ENCODE results near the gene FGGY. TPM values are rescaled to one million over a fixed set of nuclear protein-coding genes. Genes with fewer than 3 reads are reported as not detected.

FGGY gene
- total RNA-seq, 1 donor from 2014 or later = 34.4 TPM

DNA sequence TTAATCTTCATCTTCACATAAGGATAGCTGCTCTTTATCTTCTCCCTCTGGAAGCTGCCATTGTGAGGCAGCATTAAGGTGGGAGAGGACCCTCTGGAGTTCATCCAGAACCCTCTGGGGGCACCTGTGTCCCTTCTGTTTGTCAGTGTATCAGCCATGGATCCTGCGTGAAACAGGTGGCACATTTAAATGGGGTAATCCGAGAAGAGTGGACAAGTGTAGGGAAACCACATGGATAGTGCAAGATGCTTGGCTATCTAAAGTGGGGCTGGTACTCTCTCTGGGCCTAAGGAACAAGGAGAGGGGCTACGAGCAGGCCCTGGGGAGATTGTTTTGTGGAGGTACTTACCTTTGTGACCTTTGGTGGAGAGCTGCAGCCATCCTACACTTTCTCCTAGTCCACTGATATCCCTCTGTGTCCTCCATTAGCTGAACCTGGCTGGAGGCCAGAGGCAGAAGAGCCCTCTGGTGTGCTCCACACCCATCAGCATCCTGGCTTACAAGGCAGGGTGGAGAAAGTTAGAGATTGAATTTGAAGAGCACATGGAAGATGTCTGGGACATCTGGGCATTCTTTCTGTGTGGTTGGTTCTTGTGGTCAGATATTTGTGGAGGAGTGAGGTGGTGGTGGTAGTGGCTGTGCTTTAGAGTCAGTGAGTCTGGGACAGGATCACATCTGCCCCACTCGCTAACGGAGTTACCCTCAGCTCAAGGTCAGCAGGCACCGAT, 117.7 kb downstream of the FGGY start:
- no peak for DNase-seq (ENCODE audit: low spot score)

GRCh38 chr1:59415286-59415850, 118.5 kb downstream of the FGGY start:
- no peak for DNase-seq (ENCODE audit: low spot score)

DNA sequence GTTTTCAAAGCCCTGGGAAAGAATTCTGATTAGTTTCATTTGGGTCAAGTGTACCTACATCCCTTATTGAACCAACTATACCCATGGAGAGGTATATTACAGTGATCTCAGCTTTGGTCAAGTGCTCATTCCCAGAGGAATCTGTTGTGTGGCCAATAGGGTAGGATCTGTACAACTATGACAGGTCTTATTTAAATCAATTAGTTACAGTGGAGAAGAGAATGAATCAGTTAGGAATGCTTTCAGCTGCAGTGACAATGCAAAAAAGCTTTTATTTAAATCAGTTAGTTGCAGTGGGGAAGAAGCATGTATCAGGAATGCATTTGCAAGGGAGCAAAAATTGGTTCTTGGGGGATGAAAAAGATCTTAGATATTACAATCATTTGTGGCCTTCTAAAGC, 119.0 kb downstream of the FGGY start:
- DNase-seq (ENCODE audit: low spot score) = no peak

DNA sequence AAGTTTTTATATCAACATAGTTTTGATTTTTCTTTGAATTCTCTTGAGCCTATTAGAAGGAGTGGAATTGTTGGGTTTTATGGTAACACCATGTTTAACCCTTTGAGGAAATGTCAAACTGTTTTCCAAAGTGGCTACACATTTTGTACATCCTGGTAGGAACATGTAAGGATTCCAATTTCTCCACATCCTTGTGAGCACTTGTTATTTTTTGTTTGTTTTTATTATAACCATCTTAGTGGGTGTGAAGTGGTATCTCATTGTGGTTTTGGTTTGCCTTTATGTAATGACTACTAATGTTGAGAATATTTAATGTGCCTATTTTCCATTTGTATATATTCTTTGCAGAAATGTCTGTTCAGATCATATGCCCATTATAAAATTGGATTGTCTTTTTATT, 120.5 kb downstream of the FGGY start:
- no peak for DNase-seq (ENCODE audit: low spot score)

- no peak for DNase-seq (ENCODE audit: low spot score)
These were observed 121.7 kb downstream of the FGGY start for GRCh38 chr1:59418363-59419144.

DNA sequence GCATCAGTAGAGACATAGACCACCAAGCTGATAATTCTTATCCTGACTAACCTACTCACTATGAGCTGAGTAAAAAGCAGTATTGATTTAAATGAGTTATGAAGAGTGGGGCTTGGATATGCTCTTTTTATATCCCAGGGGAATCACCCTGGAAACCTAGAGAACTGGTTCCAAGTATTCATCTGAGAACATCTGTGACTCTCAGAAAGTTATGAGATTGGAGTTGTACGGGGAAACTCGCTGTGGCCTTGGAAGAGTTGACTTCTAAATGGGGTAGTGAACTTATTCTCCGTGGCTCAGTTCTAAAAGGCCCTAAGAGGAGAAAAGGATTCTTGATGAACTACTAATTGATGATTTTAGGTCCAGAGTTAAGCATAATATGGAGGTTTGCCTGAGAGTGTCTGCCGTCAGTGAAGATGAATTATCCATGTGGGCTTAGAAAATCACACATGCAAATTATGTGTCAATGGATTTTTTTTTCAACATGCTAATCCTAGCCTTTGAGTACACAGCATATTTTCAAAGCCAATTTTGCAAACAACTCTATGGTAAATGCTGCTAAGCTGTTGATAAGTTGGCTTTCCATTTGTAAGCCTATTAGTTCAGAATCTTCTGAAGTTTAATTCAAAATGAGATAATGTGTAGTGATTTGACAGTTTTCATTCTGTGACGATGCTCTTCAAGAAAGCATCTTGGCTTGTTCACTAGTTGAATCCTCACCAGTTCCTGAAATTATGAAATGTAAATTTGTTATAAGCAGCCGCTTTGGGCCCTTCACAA, 122.7 kb downstream of the FGGY start:
- no peak for DNase-seq (ENCODE audit: low spot score)

GRCh38 chr1:59421232-59421920, 124.5 kb downstream of the FGGY start:
- DNase-seq (ENCODE audit: low spot score) = no peak

DNA sequence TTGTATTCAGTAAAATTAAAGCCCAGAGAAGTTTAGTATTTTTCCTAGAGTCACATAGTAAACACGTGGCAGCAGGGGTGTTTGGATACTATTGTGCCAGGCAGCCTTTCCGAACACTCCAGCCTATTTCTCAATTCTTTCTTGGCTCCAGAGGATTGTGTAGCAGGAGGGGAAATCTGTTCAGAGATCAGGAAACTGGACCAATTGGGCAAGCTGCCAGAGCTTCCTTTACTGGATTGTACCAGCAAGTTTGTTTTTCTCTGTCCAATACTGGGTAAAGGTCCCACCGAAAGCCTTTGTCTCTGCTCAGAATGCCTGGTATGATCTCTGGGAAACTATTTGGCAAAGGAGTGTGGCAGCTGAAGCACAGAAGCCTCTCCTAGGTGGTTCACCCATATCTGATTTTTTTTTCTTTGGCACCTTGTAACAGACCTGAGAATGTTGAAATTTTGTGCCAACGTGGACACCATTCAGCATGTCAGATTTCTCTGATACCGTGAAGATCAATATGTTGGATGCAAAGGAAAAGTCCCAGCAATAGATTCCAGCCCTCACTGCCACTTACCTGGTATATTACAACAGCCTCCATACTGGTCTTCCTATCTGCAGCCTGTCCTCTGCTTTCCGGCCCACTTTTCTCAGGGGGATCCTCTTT, 126.2 kb downstream of the FGGY start:
- DNase-seq (ENCODE audit: low spot score) = no peak

GRCh38 chr1:59427155-59427554, 130.3 kb downstream of the FGGY start:
- DNase-seq (ENCODE audit: low spot score) = peak; percentile 67

DNA sequence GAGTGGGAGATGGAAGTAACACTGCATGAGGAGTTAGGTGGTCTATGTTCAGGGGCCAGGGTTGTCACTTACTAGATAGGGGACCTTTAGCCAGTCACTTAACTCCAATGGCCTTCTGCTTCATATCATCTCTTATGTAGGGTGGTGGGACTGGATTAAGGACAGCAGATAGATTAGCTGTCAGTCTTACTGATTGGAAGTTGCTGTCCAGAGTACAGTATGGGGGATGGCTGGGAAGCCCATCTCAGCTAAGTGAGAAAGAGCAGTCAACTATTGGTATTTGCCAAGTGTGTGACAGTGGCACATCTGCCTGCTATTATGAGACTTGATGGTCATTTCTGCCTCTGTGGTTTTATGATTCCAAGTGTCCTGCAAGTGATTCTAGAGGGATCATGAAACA, 130.9 kb downstream of the FGGY start:
- no peak for DNase-seq (ENCODE audit: low spot score)

GRCh38 chr1:59428828-59429227, 131.9 kb downstream of the FGGY start:
- no peak for DNase-seq (ENCODE audit: low spot score)

- no peak for DNase-seq (ENCODE audit: low spot score)
These were observed 132.8 kb downstream of the FGGY start for GRCh38 chr1:59429656-59430055.

- DNase-seq (ENCODE audit: low spot score) = no peak
These were observed 134.8 kb downstream of the FGGY start for GRCh38 chr1:59431566-59432294.

- no peak for DNase-seq (ENCODE audit: low spot score)
These were observed 135.9 kb downstream of the FGGY start for GRCh38 chr1:59432531-59433439.

DNA sequence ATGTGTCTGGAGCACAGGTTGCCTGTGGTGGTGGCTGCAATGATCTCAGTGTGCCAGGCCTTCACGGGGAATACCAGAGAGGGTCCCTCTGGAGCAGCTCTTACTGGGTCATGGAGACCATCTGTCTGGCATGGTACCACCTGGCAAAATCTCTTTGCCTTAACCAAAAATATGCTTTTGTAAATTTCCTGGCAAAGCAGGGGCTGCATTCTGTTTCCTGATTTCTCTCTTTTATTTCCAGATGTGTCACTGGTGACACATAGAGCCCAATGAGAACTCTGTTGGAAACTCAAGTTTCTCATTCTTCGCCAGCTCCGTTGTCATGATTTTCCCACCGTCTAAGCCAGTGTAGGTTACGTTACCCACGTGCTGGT, 136.5 kb downstream of the FGGY start:
- DNase-seq (ENCODE audit: low spot score) = no peak

DNA sequence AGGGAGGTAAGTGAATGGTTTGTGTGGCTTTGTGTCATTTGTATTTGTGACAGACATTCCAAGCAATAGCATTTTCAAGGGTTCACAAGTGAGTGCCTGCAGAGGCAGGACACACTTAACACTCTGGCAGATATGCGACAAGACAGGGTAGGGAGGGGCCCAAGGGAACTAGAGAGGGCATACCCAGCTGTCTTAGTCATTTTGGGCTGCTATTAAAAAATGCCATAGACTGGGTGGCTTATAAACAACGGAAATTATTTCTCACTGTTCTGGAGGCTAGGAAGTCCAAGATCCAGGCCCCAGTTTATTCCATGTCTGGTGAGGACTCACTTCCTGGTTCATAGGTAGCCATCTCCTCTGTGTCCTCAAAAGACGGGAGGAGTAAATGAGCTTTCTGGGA, 137.4 kb downstream of the FGGY start:
- no peak for DNase-seq (ENCODE audit: low spot score)

DNA sequence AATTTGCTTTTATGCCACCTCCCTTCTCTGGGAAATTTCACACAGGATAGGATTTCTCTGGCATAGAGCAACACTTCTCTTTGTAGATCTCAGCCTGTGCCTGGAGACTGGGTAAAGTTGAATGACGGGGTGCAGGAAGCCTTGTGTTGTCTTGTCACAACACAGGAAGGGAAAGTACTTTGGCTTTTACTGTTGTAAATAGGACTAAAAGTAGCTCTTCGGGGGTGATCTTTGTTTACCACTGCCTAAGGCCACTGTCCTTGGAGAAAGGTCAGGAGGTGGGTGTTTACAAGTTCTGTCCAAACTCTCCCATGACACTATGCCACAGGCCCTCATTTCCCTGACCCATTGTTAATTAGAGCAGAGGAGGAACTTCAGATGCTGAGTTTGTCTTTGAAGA, 139.7 kb downstream of the FGGY start:
- DNase-seq (ENCODE audit: low spot score) = no peak

GRCh38 chr1:59438058-59438560, 141.2 kb downstream of the FGGY start:
- no peak for DNase-seq (ENCODE audit: low spot score)

DNA sequence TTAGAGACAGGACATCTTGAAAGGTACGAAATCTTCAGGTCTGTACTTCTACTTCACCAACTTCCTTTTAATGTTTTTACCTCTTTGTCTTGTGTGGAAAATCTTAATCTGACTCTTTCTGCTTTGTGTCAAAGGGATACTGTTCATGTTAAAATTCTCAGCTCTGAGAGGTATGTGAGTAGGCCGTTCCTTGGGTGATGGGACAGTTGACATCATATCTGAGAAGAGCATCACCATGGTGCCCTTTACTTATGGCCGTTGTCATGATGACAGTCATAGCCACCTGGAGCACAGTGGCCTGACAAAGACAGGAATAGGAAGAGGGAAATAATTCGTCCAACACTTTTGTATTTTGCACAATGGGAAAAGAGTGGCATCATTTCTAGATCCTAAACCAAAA, 145.6 kb downstream of the FGGY start:
- DNase-seq (ENCODE audit: low spot score) = no peak

All from umbilical cord (tissue), 2 donors.